SK-N-SH treated with all-trans-retinoic acid at 6 μM for 48 hours (cell line): ENCODE measurements around the gene UBASH3A.

ENCODE experiments used
- CREB5 ChIP-seq: fragments of 250-450 bp; sonication (Bioruptor Pico); IDR thresholded peaks from 2 replicates; pipeline ENCODE4 v1.5.1; 2020; ENCODE audit warnings: low read depth, mild to moderate bottlenecking, moderate library complexity
- CSDC2 ChIP-seq: fragments of 250-450 bp; sonication (Bioruptor Pico); IDR thresholded peaks from 2 replicates; pipeline ENCODE4 v1.5.0; 2020; ENCODE audit warnings: mild to moderate bottlenecking, moderate library complexity
- ESRRG ChIP-seq: fragments of 250-450 bp; sonication (Bioruptor Pico); IDR thresholded peaks from 2 replicates; pipeline ENCODE4 v1.6.1; 2021; ENCODE audit warnings: mild to moderate bottlenecking
- GLIS3 ChIP-seq: fragments of 250-450 bp; sonication (Bioruptor Pico); IDR thresholded peaks from 2 replicates; pipeline ENCODE4 v1.5.0; 2020; ENCODE audit warnings: mild to moderate bottlenecking, moderate library complexity
- ISL1 ChIP-seq: fragments of 250-450 bp; sonication (Bioruptor Pico); IDR thresholded peaks from 2 replicates; pipeline ENCODE4 v2.1.2; 2022; ENCODE audit warnings: mild to moderate bottlenecking, moderate library complexity
- PPARA ChIP-seq: fragments of 250-450 bp; sonication (Bioruptor Pico); IDR thresholded peaks from 2 replicates; pipeline ENCODE4 v1.5.0; 2020; ENCODE audit warnings: mild to moderate bottlenecking, borderline replicate concordance
- TCF4 ChIP-seq: fragments of 250-450 bp; sonication (Bioruptor Pico); IDR thresholded peaks from 2 replicates; pipeline ENCODE4 v1.8.0; 2021; ENCODE audit warnings: mild to moderate bottlenecking, moderate library complexity, borderline replicate concordance
- ZC3H10 ChIP-seq: fragments of 250-450 bp; sonication (Bioruptor Pico); IDR thresholded peaks from 2 replicates; pipeline ENCODE4 v1.5.1; 2021; ENCODE audit warnings: mild to moderate bottlenecking, moderate library complexity
- ZFP3 ChIP-seq: fragments of 250-450 bp; sonication (Bioruptor Pico); IDR thresholded peaks from 2 replicates; pipeline ENCODE4 v1.5.0; 2020; ENCODE audit warnings: mild to moderate bottlenecking, moderate library complexity
- ZNF565 ChIP-seq: fragments of 450-650 bp; formaldehyde crosslinking; conservative IDR thresholded peaks from 2 replicates; pipeline ENCODE4 v1.5.0; 2020; ENCODE audit warnings: low read depth, mild to moderate bottlenecking, moderate library complexity
- TF ChIP-seq, protein P1 (sequence below): fragments of 250-450 bp; sonication (Bioruptor Pico); IDR thresholded peaks from 2 replicates; pipeline ENCODE4 v1.8.0; 2020; ENCODE audit warnings: mild to moderate bottlenecking, moderate library complexity, borderline replicate concordance

GRCh38 chr21:42432695-42433094, 29.0 kb downstream of the UBASH3A start:
- TF ChIP-seq, protein P1, sequence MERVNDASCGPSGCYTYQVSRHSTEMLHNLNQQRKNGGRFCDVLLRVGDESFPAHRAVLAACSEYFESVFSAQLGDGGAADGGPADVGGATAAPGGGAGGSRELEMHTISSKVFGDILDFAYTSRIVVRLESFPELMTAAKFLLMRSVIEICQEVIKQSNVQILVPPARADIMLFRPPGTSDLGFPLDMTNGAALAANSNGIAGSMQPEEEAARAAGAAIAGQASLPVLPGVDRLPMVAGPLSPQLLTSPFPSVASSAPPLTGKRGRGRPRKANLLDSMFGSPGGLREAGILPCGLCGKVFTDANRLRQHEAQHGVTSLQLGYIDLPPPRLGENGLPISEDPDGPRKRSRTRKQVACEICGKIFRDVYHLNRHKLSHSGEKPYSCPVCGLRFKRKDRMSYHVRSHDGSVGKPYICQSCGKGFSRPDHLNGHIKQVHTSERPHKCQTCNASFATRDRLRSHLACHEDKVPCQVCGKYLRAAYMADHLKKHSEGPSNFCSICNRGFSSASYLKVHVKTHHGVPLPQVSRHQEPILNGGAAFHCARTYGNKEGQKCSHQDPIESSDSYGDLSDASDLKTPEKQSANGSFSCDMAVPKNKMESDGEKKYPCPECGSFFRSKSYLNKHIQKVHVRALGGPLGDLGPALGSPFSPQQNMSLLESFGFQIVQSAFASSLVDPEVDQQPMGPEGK (CRISPR knock-in tag): no peak
- TF ChIP-seq ESRRG (CRISPR knock-in tag) (no peak), CSDC2 (CRISPR knock-in tag) (no peak), ZNF565 (CRISPR knock-in tag) (no peak), ZC3H10 (CRISPR knock-in tag) (no peak), GLIS3 (CRISPR knock-in tag) (no peak), ZFP3 (no peak), PPARA (CRISPR knock-in tag) (no peak), ISL1 (no peak), TCF4 (CRISPR knock-in tag) (no peak), CREB5 (CRISPR knock-in tag) (no peak)
